ENCODE measurements around the gene IMP4. TPM values are rescaled to one million over a fixed set of nuclear protein-coding genes. Genes with fewer than 3 reads are reported as not detected.

IMP4 gene
- total RNA-seq, 1 experiment from 2014 or later, result 101 TPM

DNA sequence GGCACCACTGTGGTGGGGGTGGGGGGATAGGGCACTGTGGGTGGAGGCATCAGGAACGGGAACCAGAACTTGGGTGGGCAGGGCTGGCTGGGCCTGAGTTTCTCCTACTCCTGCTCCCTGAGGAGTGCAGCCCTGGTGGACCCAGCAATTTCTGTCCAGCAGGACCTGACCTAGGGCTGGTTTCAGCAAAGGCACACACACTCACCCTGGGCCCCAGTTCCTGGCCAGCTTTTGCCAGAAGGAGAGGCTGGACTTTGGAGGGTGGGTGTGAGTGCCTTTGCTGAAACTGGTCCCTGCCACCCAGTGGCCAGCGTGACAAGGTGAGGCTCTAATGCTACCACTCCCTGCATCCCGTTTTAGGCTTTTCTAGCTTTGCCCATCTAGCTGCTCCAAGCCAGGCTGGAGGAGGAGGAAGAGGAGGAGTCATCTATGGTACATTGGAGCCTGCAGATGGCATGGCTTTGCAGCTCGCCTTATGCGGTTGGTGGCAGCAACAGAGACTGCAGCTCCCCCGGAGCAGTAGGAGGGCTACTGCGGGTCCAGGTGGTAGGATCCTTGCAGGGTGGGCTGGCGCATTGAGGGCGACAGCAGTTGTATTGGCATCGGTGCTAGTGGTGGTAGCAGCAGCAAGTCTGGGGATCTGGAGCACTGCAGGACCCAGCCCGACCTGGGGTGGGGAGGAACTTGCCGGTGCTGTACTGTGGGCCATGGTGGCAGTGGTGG, 40.4 kb upstream of the IMP4 start:
- Histone ChIP-seq H3K79me1 (ENCODE audit: insufficient read depth, low read depth, low read length, poor library complexity, severe bottlenecking) (no peaks in the 10 kb centered on the region), H3K9me3 (ENCODE audit: control insufficient read depth, low read depth, low read length) (no peaks in the 10 kb centered on the region), H2BK15ac (ENCODE audit: low read depth, low read length) (no peak overlapping the region), H4K20me1 (ENCODE audit: control insufficient read depth, insufficient read depth, insufficient read length) (no peaks in the 10 kb centered on the region), H3K14ac (ENCODE audit: insufficient read depth, low read length) (no peak overlapping the region), H2AK5ac (ENCODE audit: insufficient read length, low read length) (no peak overlapping the region), H3K4me1 (ENCODE audit: insufficient read depth, low read length) (no peaks in the 10 kb centered on the region), H3K27ac (ENCODE audit: insufficient read length, low read depth, low read length) (no peak overlapping the region), H4K5ac (ENCODE audit: insufficient read length, low read depth, low read length) (no peak overlapping the region), H2BK5ac (ENCODE audit: insufficient read length, low read length) (no peak overlapping the region), H2BK120ac (ENCODE audit: low read depth, low read length, poor library complexity, severe bottlenecking) (no peak overlapping the region), H2BK12ac (ENCODE audit: insufficient read length, low read depth, low read length) (no peak overlapping the region), H3K23ac (ENCODE audit: insufficient read length, low read depth, low read length) (no peak overlapping the region), H3K4ac (ENCODE audit: low read depth, low read length) (no peak overlapping the region), H2AFZ (ENCODE audit: low read length) (no peak overlapping the region), H3K56ac (ENCODE audit: insufficient read length, low read depth, low read length) (no peak overlapping the region), H3K23me2 (ENCODE audit: insufficient read length, low read depth, low read length, poor library complexity, severe bottlenecking) (no peaks in the 10 kb centered on the region), H4K8ac (replicated peaks; ENCODE audit: insufficient read length, low read depth, low read length) (no peak overlapping the region), H3T11ph (ENCODE audit: low read length) (no peak overlapping the region), H3K4me2 (ENCODE audit: insufficient read depth, insufficient read length, low read length) (no peak overlapping the region), H2BK20ac (ENCODE audit: low read depth, low read length, poor library complexity, severe bottlenecking) (no peak overlapping the region), H3K9ac (ENCODE audit: extremely low read depth, insufficient read length, low read length) (no peak overlapping the region), H3K18ac (ENCODE audit: insufficient read length, low read depth, low read length) (no peak overlapping the region), H3K27me3 (ENCODE audit: insufficient read depth, low read length) (no peaks in the 10 kb centered on the region), H4K91ac (ENCODE audit: insufficient read length, low read depth, low read length) (no peak overlapping the region), H3K79me2 (ENCODE audit: insufficient read depth, low read length) (no peaks in the 10 kb centered on the region)
- Mint-ChIP-seq H3K36me3 (ENCODE audit: insufficient read depth in 1 of 3, low read depth in 3 of 3) (no peaks in the 10 kb centered on the region), H3K4me3 (no peak overlapping the region), H3K4me1 (no peaks in the 10 kb centered on the region), H3K27me3 (ENCODE audit: low read depth) (peaks cover 6% of the 10 kb centered on the region), H3K27ac (peak overlapping the region in 1 of 3 experiments; percentile 37; a peak in 1 of 7 replicates), H3K9me3 (no peaks in the 10 kb centered on the region)
- WGBS (ENCODE audit: extremely low coverage, insufficient read length, low lambda C conversion rate), result no CpG with 5 or more reads among the region's 12 CpGs
- DNase-seq, result no peak
- no peak for TF ChIP-seq CTCF (conservative IDR thresholded peaks at IDR 0.05)

Data from H9 (cell line).